IPS-NIHi7 (cell line): Measurements from ENCODE around the gene FERMT3.

Experiments used
- DNase-seq: peaks from one replicate; pipeline ENCODE4 v3.0.0; 2012; ENCODE audit warnings: mixed read lengths; ENCODE audit errors: extremely low spot score

The FERMT3 gene

GRCh38 chr11:64249563-64250414 is 43.3 kb downstream of the FERMT3 start:
- no peak for DNase-seq

- DNase-seq, result no peak
Measured at GRCh38 chr11:64250415-64251015, 44.0 kb downstream of the FERMT3 start.

GRCh38 chr11:64251016-64251752 is 44.7 kb downstream of the FERMT3 start, which contains the start of gene PLCB3:
Gene PLCB3 (plus strand): TSS chr11:64251530. CDS start chr11:64251650, 120 bp downstream.
- peak; percentile 80 for DNase-seq

GRCh38 chr11:64251753-64252002 is 45.2 kb downstream of the FERMT3 start:
- no peak for DNase-seq

GRCh38 chr11:64252003-64252872 is 45.7 kb downstream of the FERMT3 start:
- DNase-seq, result no peak

- no peak for DNase-seq
Measured at GRCh38 chr11:64253043-64253442, 46.5 kb downstream of the FERMT3 start.

- no peak for DNase-seq
Measured at GRCh38 chr11:64253481-64253880, 47.0 kb downstream of the FERMT3 start.

- no peak for DNase-seq
Measured at GRCh38 chr11:64254326-64254725, 47.8 kb downstream of the FERMT3 start.

GRCh38 chr11:64255135-64256128 is 48.9 kb downstream of the FERMT3 start:
- DNase-seq, result no peak

GRCh38 chr11:64256300-64256699 is 49.8 kb downstream of the FERMT3 start:
- DNase-seq, result no peak

- no peak for DNase-seq
Measured at GRCh38 chr11:64258356-64258755, 51.8 kb downstream of the FERMT3 start.

- no peak for DNase-seq
Measured at GRCh38 chr11:64258946-64259532, 52.5 kb downstream of the FERMT3 start.

GRCh38 chr11:64259533-64260067 is 53.1 kb downstream of the FERMT3 start:
- DNase-seq, result no peak

- no peak for DNase-seq
Measured at GRCh38 chr11:64260147-64260708, 53.7 kb downstream of the FERMT3 start.

- DNase-seq, result no peak
Measured at GRCh38 chr11:64261556-64262080, 55.1 kb downstream of the FERMT3 start.

- DNase-seq, result no peak
Measured at GRCh38 chr11:64262271-64263002, 55.9 kb downstream of the FERMT3 start.

GRCh38 chr11:64263021-64263946 is 56.8 kb downstream of the FERMT3 start:
- DNase-seq, result no peak

GRCh38 chr11:64263947-64264317 is 57.4 kb downstream of the FERMT3 start:
- DNase-seq, result no peak
